HG03354 (cell line): ENCODE results near the gene FUOM.
A peak's percentile ranks its signal among the peaks of the same experiment; 100 is the strongest.
"Not testable (repeated sequence)": the region's sequence is repeated elsewhere in the genome, so short reads cannot be mapped to it uniquely, and the experiment has no call there.

ENCODE experiments used
- ATAC-seq: cut with Tn5 transposase; IDR thresholded peaks from one replicate; pipeline ENCODE4 v1.9.1; 2021; ENCODE audit warnings: mild to moderate bottlenecking; ENCODE audit not compliant: unreplicated experiment, poor library complexity, severe bottlenecking

FUOM gene

GRCh38 chr10:133336118-133336576, 21.7 kb downstream of the FUOM start:
- no peak for ATAC-seq

GRCh38 chr10:133335246-133336117, 22.3 kb downstream of the FUOM start:
- ATAC-seq = no peak

DNA sequence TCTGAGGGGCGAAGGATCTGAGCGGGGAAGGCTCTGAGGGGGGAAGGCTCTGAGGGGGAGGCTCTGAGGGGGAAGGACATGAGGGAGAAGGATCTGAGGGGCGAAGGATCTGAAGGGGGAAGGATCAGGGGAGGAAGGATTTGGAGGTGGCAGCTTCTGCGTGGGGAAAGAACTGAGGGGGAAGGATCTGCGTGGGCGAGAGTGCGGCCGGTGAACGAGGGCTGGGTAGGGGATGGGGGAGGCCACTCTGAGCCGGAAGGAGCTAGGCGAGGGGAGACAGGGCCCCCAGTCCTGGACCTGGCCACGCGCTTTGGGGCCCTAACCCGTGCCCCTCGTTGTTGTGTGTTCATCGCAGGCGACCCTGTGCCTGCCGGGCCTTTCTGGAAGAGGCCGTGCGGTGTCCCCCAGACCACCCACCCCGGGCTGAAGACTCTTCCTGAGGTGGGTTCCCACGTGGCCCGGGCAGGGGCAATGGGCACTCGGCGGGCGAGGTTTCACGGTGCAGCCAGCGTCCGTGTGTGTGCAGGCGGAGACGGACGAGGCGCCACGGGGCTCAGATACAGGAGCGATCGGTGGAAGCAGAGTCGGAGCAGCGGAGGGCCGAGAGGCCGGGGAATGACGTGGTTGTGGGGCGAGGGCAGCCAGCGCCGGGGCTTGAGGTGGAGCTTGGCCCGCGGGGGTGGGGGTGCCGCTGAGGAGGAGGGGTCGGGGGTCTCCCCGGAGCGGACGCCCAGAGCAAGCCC, 23.1 kb downstream of the FUOM start:
- ATAC-seq = no peak

DNA sequence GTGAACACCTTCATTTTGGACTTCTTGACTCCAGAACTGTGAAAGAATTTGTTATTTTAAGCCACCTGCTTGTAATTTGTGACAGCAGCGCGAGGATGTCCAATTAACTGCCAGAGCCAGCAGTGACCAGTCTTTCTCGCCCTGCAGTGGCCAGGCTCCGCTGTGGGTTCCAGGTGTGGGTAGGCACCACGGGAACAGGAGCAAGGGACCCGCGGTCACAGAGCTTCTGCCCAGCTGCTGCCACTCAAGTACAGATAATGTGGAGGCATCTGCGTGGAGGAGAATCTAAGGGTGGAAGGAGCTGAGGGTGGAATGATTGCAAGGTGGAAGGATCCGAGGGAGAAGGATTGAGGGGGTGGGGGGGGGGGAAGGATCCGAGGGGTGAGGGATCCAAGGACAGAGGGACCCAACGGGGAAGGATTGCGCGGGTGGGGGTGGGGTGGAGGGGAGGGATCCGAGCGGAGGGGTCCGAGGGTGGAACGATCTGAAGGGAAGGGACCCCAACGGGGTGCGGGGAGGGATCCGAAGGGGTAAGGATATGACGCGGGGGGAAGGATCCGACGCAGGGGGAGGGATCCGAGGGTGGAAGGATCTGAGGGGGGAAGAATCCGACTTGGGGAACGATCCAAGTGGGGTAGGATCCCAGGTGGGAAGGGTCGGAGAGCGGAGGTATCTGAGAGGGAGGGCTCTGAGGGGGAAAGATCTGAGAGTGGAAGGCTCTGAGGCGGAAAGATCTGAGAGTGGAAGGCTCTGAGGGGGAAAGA, 24.7 kb downstream of the FUOM start:
- no peak for ATAC-seq

DNA sequence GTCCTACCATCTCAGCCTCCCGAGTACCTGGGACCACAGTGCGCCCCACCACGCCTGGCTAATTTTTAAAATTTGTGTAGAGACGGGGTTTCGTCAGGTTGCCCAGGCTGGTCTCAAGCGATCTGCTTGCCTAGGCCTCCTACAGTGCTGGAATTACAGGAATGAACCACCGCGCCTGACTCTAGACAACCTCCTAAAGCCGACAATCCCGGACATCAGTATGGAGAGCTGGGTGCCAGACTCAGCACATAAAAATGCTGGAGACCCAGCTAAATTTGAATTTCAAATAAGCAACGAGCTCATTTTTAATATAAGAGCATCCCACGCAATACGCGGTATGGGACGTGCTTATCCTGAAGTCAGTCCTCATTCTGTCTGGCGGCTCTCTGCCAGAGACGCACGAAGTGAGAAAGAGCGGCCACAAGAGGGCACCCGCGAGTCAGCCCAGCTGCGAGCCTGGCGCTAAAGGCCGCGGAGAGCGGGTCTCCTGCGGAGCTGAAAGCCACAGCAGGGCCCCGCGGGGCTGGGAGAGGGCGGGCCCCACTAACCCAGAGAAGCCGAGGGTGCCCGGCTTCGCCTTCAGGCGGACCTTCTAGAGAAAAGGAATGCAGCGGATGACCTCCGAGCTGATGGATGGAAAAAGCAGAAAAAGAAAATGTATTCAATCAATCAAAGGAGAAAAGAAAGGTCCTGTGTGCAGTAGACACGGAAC, 28.2 kb downstream of the FUOM start:
- ATAC-seq = peak; percentile 85

DNA sequence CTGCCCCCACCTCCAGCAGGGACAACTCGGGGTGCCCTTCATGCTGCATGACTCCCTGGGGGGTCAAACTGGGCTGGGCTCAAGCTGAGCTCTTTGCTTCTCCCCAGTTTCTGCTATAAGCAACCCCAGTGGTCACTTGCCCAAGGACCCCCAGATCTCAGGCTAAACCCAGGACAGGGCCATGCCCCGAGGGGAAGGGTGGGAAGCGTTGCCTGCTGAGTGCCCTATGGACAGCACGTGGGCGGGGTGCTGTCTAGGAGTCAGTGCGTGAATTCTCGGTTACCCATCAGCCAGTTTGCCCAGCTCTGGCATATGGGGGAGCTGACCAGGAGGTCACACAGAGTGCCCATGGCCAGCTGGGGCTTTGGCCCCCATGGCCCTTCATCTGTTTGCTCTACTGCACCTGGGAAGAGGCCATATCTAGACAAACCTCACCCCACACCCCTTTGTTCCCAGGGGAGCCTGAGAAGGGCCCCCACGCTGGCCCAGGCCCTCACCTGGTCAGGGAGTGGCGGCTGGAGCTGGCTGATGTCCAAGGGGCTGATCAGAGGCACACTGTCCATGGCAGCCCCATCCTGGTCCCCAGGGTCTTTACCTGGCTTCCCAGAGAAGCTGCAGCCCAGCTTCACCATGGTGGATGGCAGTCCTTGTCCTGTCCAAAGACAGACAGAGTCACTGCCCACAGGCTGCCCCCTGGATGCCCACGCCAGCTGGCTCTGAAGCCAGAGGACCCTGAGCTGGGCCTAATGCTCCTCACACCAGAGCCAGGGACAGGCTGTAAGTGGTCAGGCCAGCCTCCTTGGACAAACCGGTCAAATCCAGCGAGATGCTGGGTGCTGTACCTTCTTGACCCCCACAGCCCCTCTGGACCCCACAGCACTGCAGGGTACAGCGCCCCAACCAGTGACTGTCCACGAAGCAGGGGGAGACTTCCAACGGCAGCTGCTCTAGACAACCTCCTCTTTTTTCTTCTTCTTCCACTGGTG, 29.2 kb downstream of the FUOM start:
- ATAC-seq = no peak

DNA sequence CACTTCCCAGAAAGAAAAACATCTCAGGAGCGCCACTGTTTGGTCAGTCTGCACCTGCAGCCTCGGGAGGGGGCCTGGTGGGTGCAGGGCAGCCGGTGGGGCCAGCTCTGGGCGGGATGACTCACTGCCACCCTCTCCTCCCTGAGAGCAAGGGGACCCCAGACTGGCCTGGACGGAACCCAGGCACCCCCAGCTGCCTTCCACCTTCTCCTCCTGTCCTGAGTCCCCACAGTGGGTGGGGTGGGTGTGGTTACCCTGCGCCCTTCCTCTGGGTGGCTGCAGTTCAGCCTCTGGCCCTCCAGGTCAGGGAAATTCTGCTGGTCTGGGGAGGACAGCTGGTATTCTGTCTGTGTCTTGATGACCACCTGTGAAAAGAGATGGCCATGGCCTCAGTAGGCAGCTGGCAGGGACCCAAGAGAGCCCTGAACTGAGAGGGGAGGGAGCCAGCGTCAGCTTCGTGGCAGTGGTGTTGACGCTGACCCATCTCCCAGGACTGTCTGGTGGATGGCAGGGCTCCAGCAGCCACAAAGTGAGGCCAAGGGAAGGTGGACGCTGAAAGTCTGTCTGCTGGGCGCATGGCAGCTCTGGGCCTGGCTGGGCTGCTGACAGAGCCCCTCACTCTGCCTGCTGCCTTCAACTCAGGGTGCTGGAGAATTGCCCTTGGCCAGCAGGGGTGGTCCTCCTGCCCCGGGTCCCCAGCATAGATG, 30.0 kb downstream of the FUOM start:
- ATAC-seq = no peak

GRCh38 chr10:133326745-133327650, 30.8 kb downstream of the FUOM start:
- no peak for ATAC-seq

GRCh38 chr10:133326223-133326551, 31.6 kb downstream of the FUOM start:
- ATAC-seq = no peak

DNA sequence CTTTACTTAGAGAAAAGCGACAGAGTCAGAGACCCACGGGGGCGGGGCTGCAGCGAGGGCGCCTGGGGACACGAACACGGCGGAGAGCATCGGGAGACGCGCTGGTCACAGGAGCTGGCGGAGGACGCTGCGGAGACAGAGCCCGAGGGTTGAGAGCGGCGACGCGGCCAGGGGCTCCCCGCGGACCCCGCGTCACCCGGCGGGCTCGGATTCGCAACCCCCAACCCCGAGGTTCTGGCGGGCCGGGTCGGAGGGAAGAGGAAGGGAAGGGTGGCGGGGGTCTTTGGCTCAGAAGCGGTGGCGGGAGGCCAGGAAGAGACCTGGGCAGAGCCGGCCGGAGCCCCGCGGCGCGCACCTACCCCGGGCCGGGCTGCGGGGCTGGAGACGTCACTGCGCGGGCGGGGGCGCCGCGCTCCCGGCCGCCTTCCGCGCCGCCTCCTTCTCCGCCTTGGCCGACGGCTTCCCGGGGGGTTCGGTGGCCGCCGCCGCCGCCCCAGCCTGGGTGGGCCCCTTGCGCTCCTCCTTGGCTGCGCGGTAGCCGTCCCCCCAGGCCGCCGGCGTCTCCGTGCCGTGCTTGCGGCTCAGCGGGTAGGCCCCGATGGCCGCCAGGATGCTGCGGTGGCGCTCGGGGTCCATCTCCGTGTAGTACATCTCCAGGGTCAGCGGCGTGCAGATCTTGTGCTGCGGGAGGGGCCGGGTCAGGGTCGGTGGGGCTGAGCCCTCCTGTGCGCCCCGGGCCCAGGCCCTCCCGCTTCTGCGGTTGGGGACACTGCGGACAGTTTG, 32.2 kb downstream of the FUOM start:
- no peak for ATAC-seq

DNA sequence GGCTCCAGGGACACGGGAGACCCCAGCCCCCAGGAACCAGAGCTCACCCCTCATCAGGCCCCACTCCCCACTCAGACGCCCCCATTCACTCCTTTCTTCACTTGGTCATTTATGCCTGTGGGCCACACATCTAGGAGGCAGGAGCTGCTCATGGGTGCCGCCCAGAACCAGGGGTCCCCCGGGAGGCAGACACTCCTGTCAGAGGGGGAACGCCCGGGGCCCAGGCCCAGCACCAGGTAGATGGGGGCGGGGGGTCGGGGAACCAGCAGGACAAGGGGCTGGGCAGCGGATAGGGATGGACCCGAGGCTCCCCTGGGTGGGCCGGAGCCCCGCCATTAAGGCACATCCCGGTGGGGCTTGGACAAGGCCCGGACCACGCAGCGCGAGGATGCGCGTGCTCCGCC, 33.0 kb downstream of the FUOM start:
- ATAC-seq = no peak

DNA sequence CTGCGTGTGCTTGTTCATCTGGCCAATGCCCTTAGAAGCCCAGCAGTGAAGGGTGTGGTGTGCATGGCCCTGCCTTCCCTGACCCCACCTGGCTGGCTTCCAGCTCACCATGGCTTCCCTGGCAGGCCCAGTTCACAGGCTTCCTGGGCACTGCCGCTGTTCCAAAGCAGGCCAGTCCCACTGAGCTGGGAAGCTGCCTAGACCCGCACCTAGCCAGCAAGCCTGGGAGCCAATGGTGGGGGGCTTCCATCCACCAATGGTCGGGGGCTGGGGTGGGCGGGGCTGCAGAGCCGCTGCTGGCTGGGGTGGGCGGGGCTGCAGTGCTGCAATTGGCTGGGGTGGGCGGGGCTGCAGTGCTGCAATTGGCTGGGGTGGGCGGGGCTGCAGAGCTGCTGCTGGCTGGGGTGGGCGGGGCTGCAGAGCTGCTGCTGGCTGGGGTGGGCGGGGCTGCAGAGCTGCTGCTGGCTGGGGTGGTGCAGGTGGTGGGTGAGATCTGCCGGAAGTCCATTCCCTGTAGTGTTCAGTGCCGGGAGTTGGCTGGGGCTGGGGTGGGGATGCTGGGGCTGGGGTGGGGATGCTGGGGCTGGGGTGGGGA, 33.5 kb downstream of the FUOM start:
- peak; percentile 80 for ATAC-seq

DNA sequence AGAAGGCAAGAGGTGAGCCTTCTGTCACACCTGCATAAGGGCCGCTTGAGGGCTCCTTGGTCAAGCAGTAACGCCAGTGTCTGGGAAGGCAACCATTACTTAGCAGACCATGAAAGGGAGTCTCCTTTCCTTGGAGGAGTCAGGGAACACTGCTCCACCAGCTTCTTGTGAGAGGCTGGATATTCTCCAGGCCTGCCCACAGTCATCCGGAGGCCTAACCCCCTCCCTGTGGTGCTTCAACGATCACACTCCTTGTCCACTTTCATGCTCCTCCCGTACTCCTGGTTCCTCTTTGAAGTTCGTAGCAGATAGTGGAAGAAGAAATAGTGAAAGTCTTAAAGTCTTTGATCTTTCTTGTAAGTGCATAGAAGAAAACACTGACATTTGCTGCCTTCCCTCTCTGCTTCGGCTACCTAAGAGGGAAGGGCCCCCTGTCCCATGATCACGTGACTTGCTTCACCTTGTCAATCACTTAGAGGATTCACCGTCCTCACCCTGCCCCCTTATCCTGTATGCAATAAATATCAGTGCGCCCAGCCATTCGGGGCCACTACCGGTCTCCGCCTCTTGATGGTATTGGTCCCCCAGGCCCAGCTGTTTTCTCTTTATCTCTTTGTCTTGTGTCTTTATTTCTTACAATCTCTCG, 35.6 kb downstream of the FUOM start:
- ATAC-seq = not testable (repeated sequence)

DNA sequence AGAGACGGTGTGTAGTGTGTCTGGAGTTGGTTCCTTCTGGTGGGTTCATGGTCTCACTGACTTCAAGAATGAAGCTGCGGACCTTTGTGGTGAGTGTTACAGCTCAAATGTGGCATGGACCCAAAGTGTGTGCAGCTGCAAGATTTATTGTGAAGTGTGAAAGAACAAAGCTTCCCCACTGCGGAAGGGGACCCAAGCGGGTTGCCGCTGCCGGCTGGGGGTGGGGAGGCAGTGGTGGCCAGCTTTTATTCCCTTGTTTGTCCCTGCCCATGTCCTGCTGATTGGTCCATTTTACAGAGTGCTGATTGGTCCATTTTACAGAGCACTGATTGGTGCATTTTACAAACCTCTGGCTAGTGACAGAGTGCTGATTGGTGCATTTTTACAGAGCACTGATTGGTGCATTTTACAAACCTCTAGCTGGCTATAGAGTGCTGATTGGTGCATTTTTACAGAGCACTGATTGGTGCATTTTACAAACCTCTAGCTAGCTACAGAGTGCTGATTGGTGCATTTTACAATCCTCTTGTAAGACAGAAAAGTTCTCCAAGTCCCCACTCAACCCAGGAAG, 36.9 kb downstream of the FUOM start:
- not testable (repeated sequence) for ATAC-seq

GRCh38 chr10:133318494-133319127, 39.2 kb downstream of the FUOM start:
- ATAC-seq = peak; percentile 91
